T-cell (primary cell): ENCODE data around the gene TRMT11. TPM values are rescaled to one million over a fixed set of nuclear protein-coding genes. Genes with fewer than 3 reads are reported as not detected.

Source experiments
- ATAC-seq, 4 experiments: fragments of 200-7000 bp in 3 of 4; fragments of 150-1000 bp in 1 of 4; cut with Tn5 transposase; replicated peaks in 1 of 4; 1 replicate in 3 of 4; 2 replicates in 1 of 4; pipeline ENCODE4 v1.10.0; 2021; ENCODE audit warnings: moderate library complexity in 3 of 4, mild to moderate bottlenecking in 2 of 4, moderate number of reproducible peaks in 1 of 4
- CTCF ChIA-PET, 2 donors: fragments of 300-600 bp; sonication (Branson Sonifier 250); formaldehyde crosslinking; loops; one replicate each; lab custom pipeline; 2022; ENCODE audit warnings: antibody characterized with exemption in 2 of 2; lab: Charles Lee
- POLR2A ChIA-PET, 2 donors: fragments of 300-600 bp; sonication (Branson Sonifier 250); formaldehyde crosslinking; loops; one replicate each; lab custom pipeline; 2022; ENCODE audit warnings: antibody characterized with exemption in 2 of 2; lab: Charles Lee
- DNase-seq, 35 experiments: peaks; one replicate each; pipeline versions ENCODE4 v3.0.0 to v3.0.0-alpha.2; 2013 to 2023
- H3K27ac ChIP-seq: one replicate; pipeline ENCODE4 v1.5.1; 2013; ENCODE audit warnings: low read length
- H3K27me3 ChIP-seq, 2 experiments: replicated peaks in 1 of 2; 1 replicate in 1 of 2; 2 replicates in 1 of 2; pipeline versions ENCODE4 v1.6.1 to v1.7.0; 2013; ENCODE audit warnings: low read length in 1 of 2, mixed read lengths in 1 of 2; ENCODE audit not compliant: control insufficient read depth in 2 of 2, insufficient read depth in 2 of 2; ENCODE audit errors: extremely low read depth in 1 of 2
- H3K36me3 ChIP-seq, 2 donors: 1 replicate in 1 of 2; 2 replicates in 1 of 2; pipeline versions ENCODE4 v1.6.1 to v1.7.0; 2013; ENCODE audit warnings: low read length in 1 of 2; ENCODE audit not compliant: control insufficient read depth in 2 of 2, insufficient read depth in 1 of 2; ENCODE audit errors: extremely low read depth in 1 of 2
- H3K4me1 ChIP-seq, 2 experiments: 1 replicate in 1 of 2; 2 replicates in 1 of 2; pipeline versions ENCODE4 v1.6.1 to v1.7.0; 2013; ENCODE audit warnings: low read length in 2 of 2, mixed read lengths in 1 of 2; ENCODE audit not compliant: insufficient read depth in 2 of 2, control insufficient read depth in 1 of 2; ENCODE audit errors: extremely low read depth in 1 of 2
- H3K4me3 ChIP-seq, 2 donors: 1 replicate in 1 of 2; 2 replicates in 1 of 2; pipeline versions ENCODE4 v1.5.1 to v1.7.0; 2013; ENCODE audit warnings: mild to moderate bottlenecking in 2 of 2, low read length in 1 of 2, moderate library complexity in 1 of 2; ENCODE audit not compliant: control insufficient read depth in 1 of 2; ENCODE audit errors: extremely low read depth in 1 of 2
- H3K9me3 ChIP-seq: 2 replicates; pipeline ENCODE4 v1.7.0; 2013
- H3K27ac Mint-ChIP-seq, 2 donors: one replicate each; pipeline ENCODE4 v1.8.0; 2020 to 2021; ENCODE audit warnings: mild to moderate bottlenecking in 2 of 2, mixed read lengths in 2 of 2
- H3K27me3 Mint-ChIP-seq, 2 donors: one replicate each; pipeline ENCODE4 v1.8.0; 2021 to 2022; ENCODE audit warnings: mixed read lengths in 2 of 2
- H3K36me3 Mint-ChIP-seq: one replicate; pipeline ENCODE4 v1.8.0; 2021; ENCODE audit warnings: mixed read lengths
- H3K4me1 Mint-ChIP-seq, 3 donors: one replicate each; pipeline ENCODE4 v1.8.0; 2020 to 2022; ENCODE audit warnings: mixed read lengths in 3 of 3, mild to moderate bottlenecking in 1 of 3
- H3K4me3 Mint-ChIP-seq, 3 donors: one replicate each; pipeline ENCODE4 v1.8.0; 2020 to 2022; ENCODE audit warnings: mild to moderate bottlenecking in 3 of 3, mixed read lengths in 3 of 3, moderate library complexity in 3 of 3
- H3K9me3 Mint-ChIP-seq, 3 donors: one replicate each; pipeline ENCODE4 v1.8.0; 2020 to 2022; ENCODE audit warnings: mixed read lengths in 3 of 3
- WGBS: methylation state at CpG from one replicate; pipeline ENCODE4 v1.1.5; 2013; ENCODE audit warnings: missing lambda C conversion rate; ENCODE audit not compliant: insufficient coverage; 5-methylcytosine and 5-hydroxymethylcytosine counted together
- total RNA-seq, 35 experiments: library from RNA in 6 of 35; stranded (reverse) in 6 of 35; fragments of 120-200 nt in 1 of 35; gene quantifications; one replicate each; pipeline versions ENCODE4 v1.2.1 to v1.2.4 and lab custom pipeline; 2013 to 2026

Gene TRMT11
- total RNA-seq, 5 donors from 2014 or later (not counting 1 experiment from before 2014, with no cell fraction given) = 14.2 to 30.3 (median 21.6) TPM

DNA sequence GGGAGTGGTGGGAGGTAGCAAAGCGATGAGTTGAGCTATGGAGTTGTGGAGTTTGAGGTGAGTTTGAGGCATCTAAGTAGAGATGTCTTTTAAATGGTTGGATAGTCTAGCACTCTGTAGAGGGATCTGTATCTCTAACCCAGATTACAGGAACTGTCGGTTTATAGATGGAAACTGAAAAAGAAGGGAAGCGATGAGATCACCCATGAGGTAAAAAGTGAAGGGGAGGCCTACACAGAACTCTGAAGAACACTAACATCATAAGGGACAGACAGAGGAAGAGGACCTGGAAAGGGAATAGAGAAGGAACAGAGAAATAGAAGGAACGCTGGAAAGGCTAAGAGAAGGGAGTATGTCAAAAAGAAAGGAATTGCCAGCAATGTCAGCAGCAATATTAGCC, 27.3 kb upstream of the TRMT11 start:
- Mint-ChIP-seq H3K27ac (no peak overlapping the region), H3K27me3 (no peaks in the 10 kb centered on the region), H3K36me3 (no peaks in the 10 kb centered on the region), H3K4me1 (peaks cover 16 to 37% (median 31%) of the 10 kb centered on the region in 3 donors), H3K9me3 (no peaks in the 10 kb centered on the region), H3K4me3 (no peak overlapping the region)
- H3K4me1 ChIP-seq = peaks cover 8 to 18% of the 10 kb centered on the region in 2 experiments
- ATAC-seq (no peak), DNase-seq (no peak)
- 100% methylated on average over 3 of the region's 4 CpGs for WGBS
- peaks cover 0 to 18% of the 10 kb centered on the region in 2 donors for H3K36me3 ChIP-seq
- H3K4me3 ChIP-seq = no peak overlapping the region
- ChIA-PET CTCF (interaction anchor here in 1 of 2 donors (4.4 kb wide), 1 partner anchor 167 kb away, joined by 68 read pairs; the partner anchor contains the start of gene NCOA7), POLR2A (no interaction called here)
- no peaks in the 10 kb centered on the region for H3K9me3 ChIP-seq
- H3K27ac ChIP-seq = no peak overlapping the region
- no peaks in the 10 kb centered on the region for H3K27me3 ChIP-seq

DNA sequence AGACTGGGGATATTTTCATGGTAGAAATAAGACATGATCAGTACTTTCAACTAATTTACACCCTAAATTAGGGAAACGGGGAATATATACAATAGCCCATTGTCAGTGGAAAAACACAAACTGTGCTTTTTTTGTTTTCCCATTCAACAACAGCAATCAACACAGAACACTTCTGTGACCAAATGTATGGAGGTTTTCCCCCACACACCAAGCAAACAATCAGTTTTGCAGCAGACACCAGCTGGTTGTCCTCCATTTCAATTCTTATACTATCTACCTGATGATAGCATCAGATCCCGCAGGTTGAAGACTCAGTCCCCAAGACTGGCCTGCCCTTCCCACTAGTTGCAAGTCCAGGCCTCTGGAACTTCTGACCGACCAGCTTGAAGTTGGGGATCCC, 25.2 kb upstream of the TRMT11 start:
- ChIA-PET CTCF (interaction anchor here (0.8 to 1.0 kb wide), 2 partner anchors 10 to 13 kb away, joined by 3 read pairs; no protein-coding TSS in a partner anchor), POLR2A (no interaction called here)
- Histone ChIP-seq H3K4me1 (peaks cover 8 to 18% of the 10 kb centered on the region in 2 experiments), H3K9me3 (no peaks in the 10 kb centered on the region), H3K36me3 (peaks cover 0 to 18% of the 10 kb centered on the region in 2 donors), H3K27me3 (no peaks in the 10 kb centered on the region), H3K4me3 (no peak overlapping the region), H3K27ac (no peak overlapping the region)
- Mint-ChIP-seq H3K27ac (no peak overlapping the region), H3K4me3 (no peak overlapping the region), H3K4me1 (peaks cover 26 to 40% (median 30%) of the 10 kb centered on the region in 3 donors), H3K36me3 (no peaks in the 10 kb centered on the region), H3K9me3 (no peaks in the 10 kb centered on the region), H3K27me3 (no peaks in the 10 kb centered on the region)
- DNase-seq = no peak
- WGBS = 100% methylated on average over 2 of the region's 3 CpGs
- no peak for ATAC-seq

DNA sequence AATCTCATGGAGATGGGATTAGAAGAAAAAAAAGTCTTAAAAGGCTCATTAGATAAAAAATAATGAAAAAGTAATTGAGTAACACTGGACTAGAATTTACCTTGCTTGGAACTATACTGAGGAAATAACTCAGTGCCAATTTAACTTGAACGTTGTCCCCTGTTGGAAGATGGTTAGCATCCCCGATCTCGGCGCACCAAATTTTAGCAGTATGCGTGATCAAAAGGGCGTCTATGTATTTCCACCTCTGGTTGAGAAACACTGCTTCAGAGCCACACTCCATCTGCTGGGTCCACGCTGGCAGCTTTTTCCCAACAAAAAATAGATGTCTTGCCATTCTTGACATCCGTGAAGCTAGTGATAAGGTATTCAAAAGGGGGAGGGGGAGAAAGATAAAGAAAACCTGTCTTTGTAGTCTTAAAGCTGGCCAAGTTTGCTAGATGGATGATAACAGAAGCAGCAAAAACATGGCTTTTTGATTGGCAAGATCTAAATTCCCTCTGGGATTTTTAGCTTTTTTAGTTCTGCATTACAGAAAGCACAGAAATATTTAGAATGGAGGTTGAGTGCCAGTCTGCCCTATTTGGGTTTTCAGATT, 23.3 kb upstream of the TRMT11 start:
- H3K4me1 Mint-ChIP-seq = peaks cover 27 to 42% (median 34%) of the 10 kb centered on the region in 3 donors
- peaks cover 8% of the 10 kb centered on the region for H3K36me3 Mint-ChIP-seq
- no peak overlapping the region for H3K27ac Mint-ChIP-seq
- no peaks in the 10 kb centered on the region for H3K27me3 Mint-ChIP-seq
- no peaks in the 10 kb centered on the region for H3K9me3 Mint-ChIP-seq
- H3K27ac ChIP-seq = no peak overlapping the region
- H3K4me1 ChIP-seq = peaks cover 6 to 8% of the 10 kb centered on the region in 2 experiments
- WGBS = 98% methylated on average over 6 of the region's 8 CpGs
- no peaks in the 10 kb centered on the region for H3K9me3 ChIP-seq
- no peaks in the 10 kb centered on the region for H3K27me3 ChIP-seq
- ATAC-seq (no peak), DNase-seq (no peak)
- H3K4me3 Mint-ChIP-seq = no peak overlapping the region
- POLR2A ChIA-PET = no interaction called here
- peaks cover 0 to 23% of the 10 kb centered on the region in 2 donors for H3K36me3 ChIP-seq
- H3K4me3 ChIP-seq = no peak overlapping the region
- CTCF ChIA-PET = interaction anchor here (2.4 to 3.4 kb wide), 2 partner anchors 11 kb away, joined by 9 to 11 read pairs; no protein-coding TSS in a partner anchor

DNA sequence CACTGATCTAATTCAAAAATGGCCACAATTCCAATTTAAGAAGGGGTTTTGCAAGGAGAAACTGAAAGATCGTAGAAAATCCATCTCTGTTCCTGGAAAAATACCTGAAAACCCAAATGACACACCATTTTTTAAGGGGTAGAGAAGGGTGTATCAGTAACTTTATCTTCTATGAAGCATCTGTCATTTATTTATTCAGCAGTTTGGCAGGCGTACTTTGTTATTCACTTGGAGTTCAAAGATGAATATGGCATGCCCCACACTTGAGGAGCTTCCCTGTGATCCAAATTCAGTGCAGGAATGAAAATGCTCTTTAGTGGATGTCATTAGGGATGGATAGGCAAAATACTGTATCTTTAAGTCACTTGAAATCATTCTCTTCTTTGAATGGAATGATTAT, 22.5 kb upstream of the TRMT11 start:
- Histone ChIP-seq H3K36me3 (peaks cover 0 to 26% of the 10 kb centered on the region in 2 donors), H3K9me3 (no peaks in the 10 kb centered on the region), H3K27me3 (no peaks in the 10 kb centered on the region), H3K4me1 (peaks cover 0 to 1% of the 10 kb centered on the region in 2 experiments), H3K27ac (no peak overlapping the region), H3K4me3 (no peak overlapping the region)
- no peaks in the 10 kb centered on the region for H3K27me3 Mint-ChIP-seq
- H3K36me3 Mint-ChIP-seq = peaks cover 17% of the 10 kb centered on the region
- no peak overlapping the region for H3K4me3 Mint-ChIP-seq
- POLR2A ChIA-PET = interaction anchor here in 1 of 2 donors (0.6 to 1.0 kb wide), 3 partner anchors 19 to 400 kb away, joined by 3 to 10 read pairs (median 4); no protein-coding TSS in a partner anchor
- H3K9me3 Mint-ChIP-seq = no peaks in the 10 kb centered on the region
- H3K4me1 Mint-ChIP-seq = peaks cover 35 to 48% (median 43%) of the 10 kb centered on the region in 3 donors
- ATAC-seq = no peak
- no peak overlapping the region for H3K27ac Mint-ChIP-seq
- no CpG with 5 or more reads among the region's 2 CpGs for WGBS
- DNase-seq = no peak
- CTCF ChIA-PET = interaction anchor here (0.6 to 3.4 kb wide), 4 partner anchors 10 to 90 kb away, joined by 3 to 11 read pairs (median 7); no protein-coding TSS in a partner anchor

DNA sequence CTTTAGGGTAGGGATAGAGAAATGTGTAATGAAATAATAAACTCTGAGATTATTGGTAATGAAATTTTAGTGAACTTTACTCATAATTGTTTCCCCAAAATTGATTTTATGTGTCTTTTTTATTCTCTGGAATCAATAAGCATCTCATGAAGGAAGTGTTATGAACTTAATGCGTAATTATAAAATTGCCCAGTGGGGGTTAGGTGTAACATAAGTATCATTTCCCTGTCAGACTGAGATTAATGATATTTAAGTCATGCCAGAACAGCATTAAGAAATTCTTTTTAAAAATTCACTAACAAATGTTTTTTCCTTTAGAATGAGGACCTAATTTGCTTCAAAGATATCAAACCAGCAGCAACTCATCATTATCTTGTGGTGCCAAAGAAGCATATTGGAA, 19.8 kb upstream of the TRMT11 start:
- H3K4me3 ChIP-seq = no peak overlapping the region
- Mint-ChIP-seq H3K27me3 (no peaks in the 10 kb centered on the region), H3K27ac (peak overlapping the region in 1 of 2 donors; percentile 2), H3K9me3 (no peaks in the 10 kb centered on the region), H3K4me1 (peaks cover 46 to 51% (median 48%) of the 10 kb centered on the region in 3 donors), H3K4me3 (no peak overlapping the region), H3K36me3 (peaks cover 27% of the 10 kb centered on the region)
- H3K9me3 ChIP-seq = no peaks in the 10 kb centered on the region
- ChIA-PET CTCF (interaction anchor here in 1 of 2 donors (1.4 kb wide), 1 partner anchor 10 kb away, joined by 5 read pairs; the partner anchor contains the start of gene HINT3), POLR2A (no interaction called here)
- no CpG with 5 or more reads among the region's 1 CpG for WGBS
- DNase-seq (no peak), ATAC-seq (no peak)
- H3K27me3 ChIP-seq = no peaks in the 10 kb centered on the region
- no peaks in the 10 kb centered on the region for H3K4me1 ChIP-seq
- H3K27ac ChIP-seq = no peak overlapping the region
- peaks cover 0 to 18% of the 10 kb centered on the region in 2 donors for H3K36me3 ChIP-seq

DNA sequence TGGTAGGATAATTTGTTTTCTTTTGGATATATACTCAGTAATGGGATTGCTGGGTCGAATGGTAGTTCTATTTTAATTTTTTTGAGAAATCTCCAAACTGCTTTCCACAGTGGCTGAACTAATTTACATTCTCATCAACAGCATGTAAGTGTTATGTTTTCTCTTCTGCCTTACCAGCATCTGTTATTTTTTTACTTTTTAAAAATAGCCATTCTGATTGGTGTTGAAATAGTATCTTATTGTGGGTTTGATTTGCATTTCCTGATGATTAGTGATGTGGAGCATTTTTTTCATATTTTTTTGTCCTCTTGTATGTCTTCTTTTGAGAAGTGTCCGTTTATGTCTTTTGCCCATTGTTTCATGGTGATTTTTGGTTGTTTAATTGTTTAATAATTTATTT, 17.8 kb upstream of the TRMT11 start:
- Histone ChIP-seq H3K27me3 (no peaks in the 10 kb centered on the region), H3K27ac (no peak overlapping the region), H3K4me3 (no peak overlapping the region), H3K36me3 (peaks cover 0 to 22% of the 10 kb centered on the region in 2 donors), H3K9me3 (no peaks in the 10 kb centered on the region), H3K4me1 (no peaks in the 10 kb centered on the region)
- H3K9me3 Mint-ChIP-seq = no peaks in the 10 kb centered on the region
- H3K4me3 Mint-ChIP-seq = no peak overlapping the region
- H3K36me3 Mint-ChIP-seq = peaks cover 31% of the 10 kb centered on the region
- DNase-seq (no peak), ATAC-seq (no peak)
- CTCF ChIA-PET = interaction anchor here in 1 of 2 donors (1.4 kb wide), 1 partner anchor 26 kb away, joined by 3 read pairs; no protein-coding TSS in a partner anchor
- WGBS = no CpG with 5 or more reads among the region's 2 CpGs
- H3K27me3 Mint-ChIP-seq = no peaks in the 10 kb centered on the region
- H3K4me1 Mint-ChIP-seq = peaks cover 34 to 37% (median 34%) of the 10 kb centered on the region in 3 donors
- peak overlapping the region in 1 of 2 donors; percentile 7 for H3K27ac Mint-ChIP-seq
- POLR2A ChIA-PET = no interaction called here
